ENCODE data around the gene RASGEF1C. TPM values are rescaled to one million over a fixed set of nuclear protein-coding genes. Genes with fewer than 3 reads are reported as not detected.
A peak's percentile ranks its signal among the peaks of the same experiment; 100 is the strongest.

Gene RASGEF1C
- total and polyA plus RNA-seq, 2 of the 13 experiments (the other 11 are each of a cell fraction or from before 2014, with no cell fraction given): not detected

GRCh38 chr5:180233729-180234128 is 24.7 kb upstream of the RASGEF1C start:
- FAIRE-seq (peak; percentile 83), ATAC-seq (peak; percentile 97), DNase-seq (ENCODE audit: low spot score) (peak; percentile 41)
- Histone ChIP-seq H3K79me2 (ENCODE audit: insufficient read depth, low read length) (no peaks in the 10 kb centered on the region), H3K27ac (ENCODE audit: extremely low read length, insufficient read depth, low read length) (peak overlapping the region; percentile 38), H3K27me3 (ENCODE audit: control insufficient read depth in 1 of 2, insufficient read depth in 2 of 2, low read length in 2 of 2) (no peaks in the 10 kb centered on the region), H3K4me1 (ENCODE audit: insufficient read depth, low read length) (peaks cover 19% of the 10 kb centered on the region), H3K4me3 (replicated peaks in 1 of 3; ENCODE audit: insufficient read depth in 1 of 3, low read depth in 2 of 3, low read length in 3 of 3) (peak overlapping the region in 1 of 3 experiments; percentile 19; a peak in 1 of 6 replicates), H3K4me2 (ENCODE audit: low read depth, low read length) (peak overlapping the region; percentile 60), H4K20me1 (ENCODE audit: insufficient read depth, low read length) (no peaks in the 10 kb centered on the region), H3K9me3 (ENCODE audit: low read length) (no peaks in the 10 kb centered on the region), H2AFZ (ENCODE audit: low read length) (no peak overlapping the region), H3K9ac (ENCODE audit: insufficient read depth, low read depth, low read length) (no peak overlapping the region), H3K36me3 (replicated peaks in 1 of 2; ENCODE audit: control insufficient read depth in 1 of 2, insufficient read depth in 2 of 2, low read length in 2 of 2) (peaks cover 5 to 10% of the 10 kb centered on the region in 2 experiments; a peak in 4 of 5 replicates)
- BruUV-seq (replicated peaks): no TSS peak
- ChIA-PET POLR2A (no interaction called here), CTCF (ENCODE audit: low intra/inter-chr PET ratio, low total read pairs) (no interaction called here)
- in situ Hi-C loops (cut with HindIII; ENCODE audit: extremely low pct_ligation_motif_present, low pct_unique_long_range_greater_than_20kb) (no loop called here), intact Hi-C loops (cut with micrococcal nuclease; ENCODE audit: unreplicated experiment) (no loop called here)
- WGBS (ENCODE audit: low lambda C conversion rate): 56% methylated on average over 10 of the region's 11 CpGs
- TF ChIP-seq, protein P1, sequence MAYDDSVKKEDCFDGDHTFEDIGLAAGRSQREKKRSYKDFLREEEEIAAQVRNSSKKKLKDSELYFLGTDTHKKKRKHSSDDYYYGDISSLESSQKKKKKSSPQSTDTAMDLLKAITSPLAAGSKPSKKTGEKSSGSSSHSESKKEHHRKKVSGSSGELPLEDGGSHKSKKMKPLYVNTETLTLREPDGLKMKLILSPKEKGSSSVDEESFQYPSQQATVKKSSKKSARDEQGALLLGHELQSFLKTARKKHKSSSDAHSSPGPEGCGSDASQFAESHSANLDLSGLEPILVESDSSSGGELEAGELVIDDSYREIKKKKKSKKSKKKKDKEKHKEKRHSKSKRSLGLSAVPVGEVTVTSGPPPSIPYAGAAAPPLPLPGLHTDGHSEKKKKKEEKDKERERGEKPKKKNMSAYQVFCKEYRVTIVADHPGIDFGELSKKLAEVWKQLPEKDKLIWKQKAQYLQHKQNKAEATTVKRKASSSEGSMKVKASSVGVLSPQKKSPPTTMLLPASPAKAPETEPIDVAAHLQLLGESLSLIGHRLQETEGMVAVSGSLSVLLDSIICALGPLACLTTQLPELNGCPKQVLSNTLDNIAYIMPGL (CRISPR knock-in tag; IDR thresholded peaks at IDR 0.05; ENCODE audit: borderline replicate concordance in 1 of 2, low read depth in 1 of 2): no peak
- TF ChIP-seq FOSL2 (CRISPR knock-in tag; IDR thresholded peaks at IDR 0.05): no peak
- TF ChIP-seq, protein P2, sequence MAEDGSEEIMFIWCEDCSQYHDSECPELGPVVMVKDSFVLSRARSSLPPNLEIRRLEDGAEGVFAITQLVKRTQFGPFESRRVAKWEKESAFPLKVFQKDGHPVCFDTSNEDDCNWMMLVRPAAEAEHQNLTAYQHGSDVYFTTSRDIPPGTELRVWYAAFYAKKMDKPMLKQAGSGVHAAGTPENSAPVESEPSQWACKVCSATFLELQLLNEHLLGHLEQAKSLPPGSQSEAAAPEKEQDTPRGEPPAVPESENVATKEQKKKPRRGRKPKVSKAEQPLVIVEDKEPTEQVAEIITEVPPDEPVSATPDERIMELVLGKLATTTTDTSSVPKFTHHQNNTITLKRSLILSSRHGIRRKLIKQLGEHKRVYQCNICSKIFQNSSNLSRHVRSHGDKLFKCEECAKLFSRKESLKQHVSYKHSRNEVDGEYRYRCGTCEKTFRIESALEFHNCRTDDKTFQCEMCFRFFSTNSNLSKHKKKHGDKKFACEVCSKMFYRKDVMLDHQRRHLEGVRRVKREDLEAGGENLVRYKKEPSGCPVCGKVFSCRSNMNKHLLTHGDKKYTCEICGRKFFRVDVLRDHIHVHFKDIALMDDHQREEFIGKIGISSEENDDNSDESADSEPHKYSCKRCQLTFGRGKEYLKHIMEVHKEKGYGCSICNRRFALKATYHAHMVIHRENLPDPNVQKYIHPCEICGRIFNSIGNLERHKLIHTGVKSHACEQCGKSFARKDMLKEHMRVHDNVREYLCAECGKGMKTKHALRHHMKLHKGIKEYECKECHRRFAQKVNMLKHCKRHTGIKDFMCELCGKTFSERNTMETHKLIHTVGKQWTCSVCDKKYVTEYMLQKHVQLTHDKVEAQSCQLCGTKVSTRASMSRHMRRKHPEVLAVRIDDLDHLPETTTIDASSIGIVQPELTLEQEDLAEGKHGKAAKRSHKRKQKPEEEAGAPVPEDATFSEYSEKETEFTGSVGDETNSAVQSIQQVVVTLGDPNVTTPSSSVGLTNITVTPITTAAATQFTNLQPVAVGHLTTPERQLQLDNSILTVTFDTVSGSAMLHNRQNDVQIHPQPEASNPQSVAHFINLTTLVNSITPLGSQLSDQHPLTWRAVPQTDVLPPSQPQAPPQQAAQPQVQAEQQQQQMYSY (CRISPR knock-in tag; IDR thresholded peaks at IDR 0.05): peak; percentile 89
- no peak for TF ChIP-seq ZNF766 (CRISPR knock-in tag; IDR thresholded peaks at IDR 0.05; ENCODE audit: borderline replicate concordance)
- TF ChIP-seq ZFY (CRISPR knock-in tag; IDR thresholded peaks at IDR 0.05): no peak
- TF ChIP-seq SKI (IDR thresholded peaks at IDR 0.05; ENCODE audit: partially characterized antibody): peak; percentile 66
- 0 out of 2 replicates have a peak, but pooled peaks have one; percentile 26 for TF ChIP-seq GATAD2A (CRISPR knock-in tag; IDR thresholded peaks at IDR 0.05)
- TF ChIP-seq ZNF431 (CRISPR knock-in tag; IDR thresholded peaks at IDR 0.05; ENCODE audit: borderline replicate concordance, low read depth): no peak
- TF ChIP-seq ZIK1 (CRISPR knock-in tag; IDR thresholded peaks at IDR 0.05; ENCODE audit: borderline replicate concordance, low read depth): no peak
- TF ChIP-seq JARID2 (CRISPR knock-in tag; IDR thresholded peaks at IDR 0.05; ENCODE audit: insufficient replicate concordance): no peak
- TF ChIP-seq HOMEZ (CRISPR knock-in tag; IDR thresholded peaks at IDR 0.05; ENCODE audit: low read depth): peak; percentile 50; the same call in 1 of the 2 replicates
- 0 out of 2 replicates have a peak, but pooled peaks have one; percentile 17 for TF ChIP-seq SAP130 (CRISPR knock-in tag; IDR thresholded peaks at IDR 0.05; ENCODE audit: low read depth)
- 0 out of 2 replicates have a peak, but pooled peaks have one; percentile 31 for TF ChIP-seq RARA (CRISPR knock-in tag; IDR thresholded peaks at IDR 0.05)
- TF ChIP-seq ELF3 (CRISPR knock-in tag; IDR thresholded peaks at IDR 0.05): 0 out of 2 replicates have a peak, but pooled peaks have one; percentile 66
- no peak for TF ChIP-seq MEIS2 (CRISPR knock-in tag; IDR thresholded peaks at IDR 0.05)
- TF ChIP-seq NFIC (IDR thresholded peaks at IDR 0.05; ENCODE audit: low read length): no peak
- peak; percentile 30; the same call in 1 of the 2 replicates for TF ChIP-seq TARDBP (CRISPR knock-in tag; IDR thresholded peaks at IDR 0.05)
